ENCODE measurements around the gene TRIM7.
"Not testable (repeated sequence)": the region's sequence is repeated elsewhere in the genome, so short reads cannot be mapped to it uniquely, and the experiment has no call there.

TRIM7 gene

DNA sequence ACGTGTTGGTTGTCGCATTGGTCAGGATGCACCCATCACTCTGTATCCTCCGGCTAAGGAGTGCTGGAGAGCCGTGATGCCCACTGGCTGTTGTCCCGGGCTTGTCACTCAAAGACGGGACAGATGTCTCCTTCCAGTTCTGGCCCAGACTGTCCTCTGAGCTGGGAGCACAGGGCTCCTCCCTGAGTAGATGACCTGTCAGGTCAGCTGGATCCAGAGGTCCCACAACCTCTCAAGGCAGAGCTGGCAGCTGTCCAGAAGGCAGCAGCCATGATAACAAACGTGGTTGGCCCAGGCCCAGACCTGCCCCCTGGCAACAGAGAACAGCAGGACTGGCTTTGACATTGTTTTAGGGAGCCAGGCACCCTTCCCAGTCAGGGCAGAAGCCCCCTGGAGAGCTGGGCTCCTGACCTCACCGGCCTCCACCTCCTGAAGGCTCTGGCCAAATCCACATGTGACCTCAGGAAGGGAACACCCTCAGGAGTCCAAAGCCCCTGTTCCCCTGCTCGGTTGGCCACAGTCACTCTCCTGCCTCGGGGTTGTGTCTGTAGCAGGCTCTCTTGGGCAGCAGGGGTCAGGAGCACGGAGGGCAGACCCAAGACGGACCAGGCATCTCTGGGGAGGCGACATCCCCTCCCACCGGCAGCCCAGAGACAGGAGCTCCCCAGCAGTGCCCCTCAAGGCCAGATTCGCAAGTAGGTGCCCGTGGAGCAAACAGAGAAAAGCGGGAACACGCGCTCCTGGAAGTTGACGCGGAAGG, 10.3 kb downstream of the TRIM7 start:
- DNase-seq (ENCODE audit: low spot score) (no peak), FAIRE-seq (no peak)

DNA sequence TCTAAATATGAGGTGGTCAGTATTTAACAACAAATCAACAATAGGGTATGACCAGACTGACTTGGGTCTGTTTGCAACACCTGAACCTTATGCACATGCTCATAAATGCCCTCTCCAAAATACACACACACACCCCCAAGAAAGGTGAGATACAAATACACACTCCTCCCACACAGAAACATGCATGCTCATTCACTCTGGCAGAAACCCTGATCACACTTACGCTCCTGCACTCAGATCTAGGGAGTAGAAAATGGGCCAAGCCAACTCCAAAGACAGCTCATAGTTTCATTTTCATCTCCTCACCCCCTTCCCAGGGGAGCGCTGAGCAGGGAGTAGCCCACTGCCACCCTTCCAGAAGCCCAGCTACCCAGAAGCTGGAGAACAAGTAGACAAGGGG, 11.3 kb downstream of the TRIM7 start:
- no peak for FAIRE-seq
- no peak for DNase-seq (ENCODE audit: low spot score)

DNA sequence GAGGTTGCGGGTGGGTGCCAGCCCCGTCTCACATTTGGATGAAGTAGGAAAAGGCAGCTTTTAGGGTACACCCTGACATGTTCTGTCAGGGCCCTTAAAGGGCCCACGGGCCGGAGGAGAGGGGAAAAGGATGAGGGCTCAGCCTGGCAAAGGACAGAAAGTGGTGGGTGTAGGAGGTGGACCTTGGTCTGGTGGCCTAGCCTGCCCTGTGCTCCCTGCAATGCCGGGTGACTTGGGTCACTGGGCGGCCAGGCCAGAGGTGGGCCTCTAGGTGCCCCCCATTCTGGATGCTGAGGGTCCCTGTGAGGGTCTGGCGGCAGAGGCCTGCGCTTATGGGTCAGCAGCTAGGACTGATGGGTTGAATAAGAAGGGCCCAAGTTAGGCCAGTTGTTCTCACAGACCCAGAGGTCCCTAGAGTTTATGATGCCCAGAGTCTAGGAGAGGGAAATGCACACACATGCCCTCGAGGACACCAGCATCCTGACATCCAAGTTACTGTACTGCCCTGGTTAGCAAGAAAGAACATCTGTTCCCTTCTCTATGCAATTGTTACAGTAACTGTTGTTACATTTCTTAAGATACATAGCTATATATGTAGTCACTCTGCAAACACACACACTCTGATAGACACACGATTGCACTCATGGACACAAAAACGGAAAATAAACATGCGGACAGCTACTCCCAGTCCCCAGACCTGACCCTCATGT, 12.5 kb downstream of the TRIM7 start:
- DNase-seq (ENCODE audit: low spot score) = no peak
- FAIRE-seq = no peak

DNA sequence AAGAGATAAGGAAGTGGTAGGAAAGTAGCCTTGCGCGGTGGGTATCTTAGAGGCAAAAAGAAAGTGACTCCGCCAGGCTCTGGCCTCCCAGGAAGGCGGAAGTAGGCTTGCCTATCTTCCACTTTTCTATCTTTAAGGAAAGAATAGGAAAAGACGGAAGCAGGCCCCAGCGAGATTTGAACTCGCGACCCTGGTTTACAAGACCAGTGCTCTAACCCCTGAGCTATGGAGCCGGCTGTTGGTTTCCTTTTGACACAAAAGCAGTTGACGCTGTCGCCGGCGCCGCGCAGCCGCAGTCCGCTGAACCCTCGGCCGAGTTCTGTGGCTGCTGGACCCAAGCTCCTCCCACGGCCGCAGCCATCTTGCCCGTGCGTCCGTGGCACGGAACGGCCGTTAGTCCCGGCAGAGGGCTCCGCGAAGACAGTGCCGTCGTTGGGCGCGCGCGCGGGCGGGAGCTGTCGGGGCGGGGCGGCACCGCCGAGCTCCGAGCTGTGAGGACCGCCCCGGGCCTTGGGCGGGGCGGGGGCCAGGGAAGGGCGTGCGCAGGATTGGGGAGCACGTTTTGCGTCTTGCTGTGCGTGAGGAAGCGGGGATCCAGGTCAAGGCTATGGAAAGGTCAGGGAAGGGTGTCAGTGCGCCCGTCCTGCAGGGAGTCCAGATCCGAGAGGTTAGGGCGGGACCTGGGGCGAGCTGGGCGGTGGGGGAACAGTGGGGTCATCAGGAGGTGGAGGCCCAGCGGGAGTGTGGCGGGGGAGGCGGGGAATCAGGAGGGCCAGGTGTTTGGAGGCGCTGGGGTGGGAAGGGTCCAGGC, 13.3 kb downstream of the TRIM7 start:
- FAIRE-seq (peak; percentile 32), DNase-seq (ENCODE audit: low spot score) (peak; percentile 90)

DNA sequence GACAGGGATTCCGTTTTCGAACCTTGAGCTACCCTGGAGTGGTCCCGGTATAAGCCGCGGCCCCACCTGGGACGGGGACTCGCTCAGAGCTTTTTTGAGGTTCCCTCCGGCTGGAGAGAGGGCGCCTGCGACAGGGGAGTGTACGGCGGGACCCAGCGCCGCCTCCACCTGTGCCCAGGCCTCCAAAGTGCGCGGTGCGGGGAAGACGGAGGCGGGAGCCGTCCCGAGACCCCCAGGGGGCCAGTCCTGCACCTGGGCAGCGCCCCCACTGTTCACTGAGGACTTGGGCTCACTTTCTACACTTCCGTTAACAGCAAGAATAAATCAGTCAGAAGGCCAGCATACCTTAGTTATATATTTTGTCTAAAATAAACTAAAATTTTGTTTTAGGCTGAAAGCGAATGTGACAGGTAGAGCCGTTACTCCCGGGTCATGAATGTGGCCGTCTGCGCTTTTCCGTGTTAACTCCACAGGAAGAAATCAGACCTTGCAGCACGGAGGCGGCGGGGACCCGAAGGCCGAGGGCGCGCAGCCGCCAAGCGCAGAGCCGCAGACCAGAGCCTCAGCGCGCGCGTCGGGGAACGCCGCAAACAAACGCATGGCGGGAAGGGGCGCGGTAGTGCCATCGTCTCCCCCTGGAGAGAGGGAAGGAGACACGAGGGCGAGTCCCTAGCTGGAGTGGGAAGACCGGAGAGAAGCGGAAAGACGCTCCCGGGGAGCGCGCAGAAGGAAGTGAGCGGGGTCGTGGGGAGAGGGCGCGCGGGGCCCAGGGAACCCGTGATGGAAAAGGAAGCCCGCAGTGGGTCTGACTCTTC, 14.1 kb downstream of the TRIM7 start:
- no peak for DNase-seq (ENCODE audit: low spot score)
- no peak for FAIRE-seq

DNA sequence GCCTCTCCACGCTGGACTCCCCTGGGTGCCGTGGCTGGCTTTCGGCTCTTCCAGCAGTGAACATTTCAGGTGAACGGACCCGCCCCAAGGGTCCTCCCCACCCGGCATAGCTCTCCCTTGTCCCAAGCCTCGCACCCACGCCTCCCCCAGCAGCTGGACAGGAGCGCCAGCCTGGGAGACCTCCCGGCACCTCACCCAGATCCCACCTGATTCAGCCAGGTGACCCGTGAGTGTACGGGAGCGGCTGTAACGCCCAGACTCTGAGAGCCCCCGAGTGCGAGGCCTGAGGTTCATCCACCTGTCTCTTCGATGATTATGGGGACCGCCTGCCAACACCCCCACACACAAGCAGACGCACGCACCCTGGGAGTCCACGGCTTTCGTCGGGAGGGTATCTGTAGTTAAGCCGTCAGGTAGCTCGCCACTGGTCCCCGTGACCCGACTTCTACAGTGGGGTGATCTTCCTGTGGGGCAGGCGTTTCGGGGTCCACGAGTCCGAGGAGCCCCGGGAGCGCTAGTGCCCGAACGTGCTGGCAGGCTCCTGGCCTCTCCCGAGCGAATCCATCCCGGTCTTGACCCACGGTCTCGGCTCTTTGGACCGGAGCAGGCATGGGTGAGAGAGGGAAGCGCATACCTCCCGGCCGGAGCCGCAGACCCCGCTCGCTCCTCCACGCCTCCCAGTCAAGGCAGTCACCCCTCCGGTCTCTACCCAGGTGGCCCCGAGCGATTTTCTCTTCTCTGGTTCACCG, 14.9 kb downstream of the TRIM7 start:
- FAIRE-seq (no peak), DNase-seq (ENCODE audit: low spot score) (no peak)

DNA sequence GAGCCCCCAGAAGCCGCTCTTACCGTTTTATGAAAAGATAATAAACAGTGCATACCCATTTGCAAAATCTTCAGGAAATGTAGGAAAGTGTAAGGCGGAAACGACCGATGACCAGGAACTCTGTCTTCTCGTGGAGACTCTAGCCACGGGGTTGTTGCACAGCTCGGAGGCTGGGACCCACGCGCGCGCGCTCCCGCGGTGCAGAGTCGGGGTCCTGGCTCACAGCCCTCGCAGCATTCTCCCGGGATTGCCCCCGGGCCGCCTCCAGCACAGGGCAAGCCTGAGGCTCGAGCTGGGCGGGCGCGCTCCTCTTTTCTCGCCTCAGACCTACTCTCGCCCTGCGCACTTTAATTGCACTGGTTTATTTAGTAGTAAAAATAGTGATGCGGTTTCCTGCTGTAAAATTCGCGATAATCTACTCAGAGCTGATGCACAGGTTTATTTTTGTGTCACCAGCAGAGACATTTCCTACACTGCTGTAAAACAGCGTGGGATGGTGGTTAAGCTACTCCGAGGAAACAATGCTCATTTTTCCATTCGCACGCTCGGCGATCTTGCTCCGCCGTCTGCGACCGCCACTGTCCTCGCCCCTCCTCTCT, 15.5 kb downstream of the TRIM7 start:
- FAIRE-seq (no peak), DNase-seq (ENCODE audit: low spot score) (no peak)

DNA sequence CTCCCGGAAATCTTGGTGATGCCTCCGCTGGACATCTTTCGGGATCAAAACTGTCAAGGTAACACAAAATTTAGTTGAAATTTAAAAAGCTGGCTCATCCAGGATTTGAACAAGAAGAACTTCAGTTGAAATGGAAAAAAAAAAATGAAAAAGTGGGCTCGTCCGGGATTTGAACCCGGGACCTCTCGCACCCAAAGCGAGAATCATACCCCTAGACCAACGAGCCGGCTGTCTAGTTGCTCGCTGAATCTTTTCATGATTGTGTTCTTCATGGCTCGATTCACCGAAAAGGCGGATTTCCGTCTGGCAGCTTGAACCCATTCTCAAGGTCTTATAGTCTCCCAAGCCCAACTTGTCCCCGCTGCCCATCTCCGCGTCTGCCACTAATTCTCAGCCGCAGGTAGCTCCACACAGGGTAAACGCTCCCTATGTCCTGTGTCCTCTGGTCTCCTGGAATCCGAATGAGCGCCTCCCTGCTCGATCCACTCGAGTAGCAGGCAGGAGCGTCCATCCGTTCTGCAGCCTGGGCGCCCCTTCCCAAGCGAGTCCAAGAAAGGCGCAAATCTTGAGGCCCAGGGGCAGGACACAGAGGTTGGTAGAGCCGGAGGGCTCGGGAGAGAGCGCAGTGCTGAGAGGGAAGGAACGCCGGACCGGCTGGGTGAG, 16.2 kb downstream of the TRIM7 start:
- peak; percentile 46 for DNase-seq (ENCODE audit: low spot score)
- FAIRE-seq = no peak

DNA sequence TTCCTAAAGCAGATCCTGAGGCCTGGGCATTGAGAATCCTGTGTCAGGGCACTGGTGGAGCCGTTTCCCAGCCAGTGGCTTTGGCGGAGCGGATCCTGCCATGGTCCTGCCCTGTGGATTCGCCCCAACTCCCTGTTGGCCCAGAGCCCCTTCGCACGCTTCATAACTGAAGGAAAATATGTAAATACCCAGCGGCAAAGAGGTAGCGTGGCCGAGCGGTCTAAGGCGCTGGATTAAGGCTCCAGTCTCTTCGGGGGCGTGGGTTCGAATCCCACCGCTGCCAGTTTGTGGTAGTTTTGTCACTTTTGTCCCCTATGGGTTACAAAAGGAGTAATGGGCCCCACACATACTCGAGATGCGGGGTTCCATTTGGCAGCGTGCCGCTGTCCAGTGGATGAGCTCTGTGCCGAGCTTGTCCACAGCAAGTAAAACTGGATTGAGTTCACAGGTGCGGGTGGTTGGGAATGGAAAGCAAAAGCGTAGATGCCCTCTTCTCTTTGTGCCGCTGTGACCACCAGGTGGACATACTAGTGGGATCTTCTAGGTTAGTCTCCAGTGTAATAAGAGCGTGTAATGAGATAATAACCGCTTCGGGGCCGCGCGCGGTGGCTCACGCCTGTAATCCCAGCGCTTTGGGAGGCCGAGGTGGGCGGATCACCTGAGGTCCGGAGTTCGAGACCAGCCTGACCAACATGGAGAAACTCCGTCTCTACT, 17.3 kb downstream of the TRIM7 start:
- FAIRE-seq = no peak
- DNase-seq (ENCODE audit: low spot score) = peak; percentile 64

DNA sequence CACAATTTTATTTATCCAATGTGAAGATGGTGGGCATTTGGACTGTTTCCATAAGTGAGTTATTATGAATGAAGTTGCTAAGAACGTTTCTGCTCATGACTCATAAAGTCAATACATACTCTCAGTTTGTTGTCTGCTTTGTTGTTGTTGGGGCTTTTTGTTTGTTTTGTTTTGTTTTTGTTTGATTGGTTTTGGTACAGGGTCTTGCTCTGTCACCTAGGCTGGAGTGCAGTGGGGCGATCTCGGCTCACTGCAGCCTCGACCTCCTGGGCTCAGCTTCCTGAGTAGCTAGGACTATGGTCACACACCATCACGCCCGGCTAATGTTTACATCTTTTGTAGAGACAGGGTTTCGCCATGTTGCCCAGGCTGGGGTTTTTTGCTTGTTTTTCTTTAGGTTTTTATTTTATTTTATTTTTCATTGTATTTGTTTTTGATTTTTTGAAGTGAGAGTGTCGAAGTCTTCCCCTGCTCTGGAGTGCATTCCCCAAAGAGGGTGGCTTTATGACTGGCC, 18.0 kb downstream of the TRIM7 start:
- DNase-seq (ENCODE audit: low spot score) = no peak

DNA sequence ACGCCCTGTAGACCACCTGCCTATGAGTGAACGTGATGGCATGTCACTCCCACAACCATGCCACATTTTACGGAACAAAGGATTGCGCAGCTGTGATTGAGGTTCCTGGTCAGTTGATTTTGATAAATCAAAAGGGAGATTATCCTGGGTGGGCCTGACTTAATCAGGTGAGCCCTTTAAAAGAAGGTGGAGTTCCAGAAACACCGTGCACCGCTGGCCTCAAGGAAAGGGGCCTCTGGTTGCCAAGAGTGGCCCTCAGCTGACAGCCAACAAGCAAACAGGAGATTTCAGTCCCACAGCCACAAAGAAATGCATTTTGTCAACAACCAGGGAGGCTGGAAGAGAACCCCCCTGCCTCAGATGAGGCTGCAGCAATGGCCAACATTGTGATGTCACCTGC, 19.0 kb downstream of the TRIM7 start:
- DNase-seq (ENCODE audit: low spot score) (no peak), FAIRE-seq (no peak)

More for the DNA sequence above, 18.0 kb downstream of the TRIM7 start:
- no peak for FAIRE-seq

DNA sequence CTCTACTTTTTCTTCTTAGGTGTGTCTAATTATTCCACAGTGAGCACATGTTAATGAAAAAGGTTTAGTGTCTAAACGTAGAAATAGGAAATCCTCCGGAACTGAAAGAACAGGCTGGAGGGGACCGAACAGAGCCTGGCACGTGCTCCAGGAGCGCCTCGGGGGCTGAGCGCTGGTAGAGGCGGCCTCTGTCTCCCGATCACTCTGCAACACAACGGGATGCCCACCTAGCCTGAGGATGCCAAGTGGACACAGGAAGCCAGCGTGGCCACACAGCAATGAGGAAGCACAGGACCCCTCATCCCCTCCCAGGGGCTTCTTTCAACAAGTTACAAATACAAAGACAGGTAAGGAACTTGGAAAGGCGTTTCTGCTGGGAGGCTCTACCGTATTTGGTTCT, 19.4 kb downstream of the TRIM7 start:
- DNase-seq (ENCODE audit: low spot score) (no peak), FAIRE-seq (no peak)

DNA sequence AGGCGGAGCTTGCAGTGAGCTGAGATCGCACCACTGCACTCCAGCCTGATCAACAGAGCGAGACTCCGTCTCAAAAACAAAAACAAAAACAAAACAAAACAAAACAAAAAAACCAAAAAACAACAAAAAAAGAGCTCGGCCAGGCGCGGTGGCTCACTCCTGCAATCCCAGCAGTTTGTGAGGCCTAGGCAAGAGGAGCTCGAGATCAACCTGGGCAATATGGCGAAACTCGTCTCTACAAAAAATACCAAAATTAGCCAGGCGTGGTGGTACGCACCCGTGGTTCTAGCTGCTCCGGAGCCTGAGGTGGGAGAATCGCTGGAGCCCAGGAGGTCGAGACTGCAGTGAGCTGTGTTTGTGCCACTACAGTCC, 20.2 kb downstream of the TRIM7 start:
- DNase-seq (ENCODE audit: low spot score) = no peak
- no peak for FAIRE-seq

DNA sequence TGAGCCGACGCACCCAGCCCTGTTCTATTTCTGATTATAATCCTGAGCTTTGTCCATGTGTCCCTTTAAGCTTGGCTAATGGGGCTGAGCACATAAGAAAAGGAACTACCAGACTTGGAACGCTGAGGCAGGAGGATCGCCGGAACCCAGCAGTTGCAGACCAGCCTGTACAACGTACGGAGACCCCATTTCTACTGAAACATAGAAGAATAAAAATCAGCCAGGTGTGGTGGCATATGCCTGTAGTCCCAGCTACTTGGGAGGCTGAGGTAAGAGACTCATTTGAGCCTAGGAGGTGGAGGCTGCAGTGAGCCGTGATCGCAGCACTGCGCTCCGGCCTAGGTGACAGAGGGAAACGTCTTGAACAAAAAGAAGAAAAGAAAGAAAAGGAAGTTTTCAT, 22.3 kb downstream of the TRIM7 start:
- no peak for FAIRE-seq

DNA sequence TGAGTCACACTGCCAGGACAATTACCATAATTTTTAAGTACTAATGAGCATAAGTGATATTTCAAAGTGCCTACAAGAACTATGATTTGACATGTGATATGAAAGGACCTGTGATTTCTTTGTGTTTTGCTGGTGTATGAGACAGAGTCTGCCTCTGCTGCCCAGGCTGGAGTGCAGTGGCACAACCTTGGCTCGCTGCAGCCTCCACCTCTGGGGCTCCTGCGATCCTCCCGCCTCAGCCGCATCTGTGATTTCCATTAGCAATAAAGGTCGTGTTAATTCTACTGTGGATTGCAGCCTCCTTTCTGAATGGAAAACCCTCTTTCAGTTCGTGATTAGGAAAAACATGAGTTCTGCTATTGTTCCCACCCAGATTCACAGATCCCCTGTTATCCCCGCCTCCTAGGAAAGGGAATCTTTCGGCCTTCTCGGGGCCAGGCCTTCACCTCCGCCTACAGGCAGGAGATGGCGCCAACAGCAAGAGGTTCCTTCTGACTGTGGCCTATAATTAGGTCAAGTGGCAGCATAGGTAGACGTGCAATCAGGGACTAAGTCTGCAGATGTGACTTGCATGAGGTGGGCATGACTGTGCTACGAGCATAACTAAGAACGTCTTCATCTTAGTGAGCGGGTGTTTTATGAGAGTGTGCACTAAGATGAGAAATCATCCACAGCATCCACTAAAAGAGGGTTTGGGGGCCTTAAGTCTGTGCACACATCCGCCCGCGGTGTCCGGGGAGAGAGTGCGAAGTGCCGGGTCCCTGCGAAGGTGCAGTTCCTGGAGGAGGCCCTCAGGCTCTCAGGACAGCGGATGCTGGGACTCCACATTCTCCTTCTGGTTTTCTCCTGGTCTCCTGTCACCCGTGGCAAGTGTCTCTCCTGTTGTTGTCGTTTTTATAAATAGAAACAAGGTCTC, 23.1 kb downstream of the TRIM7 start:
- FAIRE-seq = no peak
- peak; percentile 66 for DNase-seq (ENCODE audit: low spot score)

More for the DNA sequence above, 22.3 kb downstream of the TRIM7 start:
- no peak for DNase-seq (ENCODE audit: low spot score)

DNA sequence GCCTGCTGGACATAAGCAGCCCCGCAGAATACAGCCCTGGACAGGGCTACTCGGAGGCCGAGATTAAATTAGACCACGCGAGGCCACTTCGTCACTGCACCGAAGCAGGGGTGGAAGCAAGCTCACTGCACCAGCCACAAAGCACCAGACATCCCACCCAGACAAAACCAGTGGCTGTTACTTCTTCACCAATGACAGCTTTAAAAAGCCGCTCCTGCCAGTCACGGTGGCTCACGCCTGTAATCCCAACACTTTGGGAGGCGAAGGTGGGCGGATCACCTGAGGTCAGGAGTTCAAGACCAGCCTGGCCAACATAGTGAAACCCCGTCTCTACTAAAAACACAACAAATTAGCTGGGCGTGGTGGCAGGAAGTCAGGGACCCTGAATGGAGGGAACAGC, 27.4 kb downstream of the TRIM7 start:
- not testable (repeated sequence) for FAIRE-seq

DNA sequence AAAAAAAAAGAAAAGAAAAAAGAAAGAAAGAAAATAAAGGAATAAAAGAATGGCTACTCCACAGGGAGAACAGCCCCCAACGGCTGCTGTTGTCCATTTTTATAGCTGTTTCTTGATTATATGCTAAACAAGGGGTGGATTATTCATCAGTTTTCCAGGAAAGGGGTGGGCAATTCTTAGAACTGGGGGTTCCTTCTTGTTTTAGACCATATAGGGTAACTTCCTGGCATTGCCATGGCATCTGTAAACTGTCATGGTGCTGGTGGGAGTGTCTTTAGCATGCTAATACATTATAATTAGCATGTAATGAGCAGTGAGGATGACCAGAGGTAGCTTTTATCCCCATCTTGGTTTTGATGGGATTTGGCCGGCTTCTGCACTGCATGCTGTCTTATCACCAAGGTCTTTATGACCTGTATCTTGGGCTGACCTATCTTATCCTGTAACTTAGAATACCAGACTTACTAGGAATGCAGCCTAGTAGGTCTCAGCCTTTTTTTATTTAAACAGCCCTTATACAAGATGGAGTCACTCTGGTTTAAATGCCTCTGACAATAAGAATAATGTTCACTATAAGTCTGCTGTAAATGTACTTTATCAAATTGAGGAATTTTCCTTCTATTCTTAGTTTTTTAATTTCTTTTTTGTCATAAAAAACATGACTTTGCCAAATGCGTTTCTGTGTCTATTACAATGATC, 28.6 kb downstream of the TRIM7 start:
- FAIRE-seq = no peak
- DNase-seq (ENCODE audit: low spot score) = no peak

More for the DNA sequence above, 27.4 kb downstream of the TRIM7 start:
- DNase-seq (ENCODE audit: low spot score) = not testable (repeated sequence)
